GM20000 (cell line): Measurements from ENCODE around the gene TXNRD1.

Experiments used
- DNase-seq: peaks from one replicate; pipeline ENCODE4 v3.0.0; 2012; ENCODE audit warnings: low spot score
- CTCF ChIP-seq: IDR thresholded peaks from 2 replicates; pipeline ENCODE4 v1.5.1; 2012; ENCODE audit warnings: mild to moderate bottlenecking, control low read depth; ENCODE audit errors: extremely low read depth, missing control alignments

Gene TXNRD1

GRCh38 chr12:104334581-104334980 lies 119.0 kb downstream of the TXNRD1 start:
- no peak for DNase-seq

DNA sequence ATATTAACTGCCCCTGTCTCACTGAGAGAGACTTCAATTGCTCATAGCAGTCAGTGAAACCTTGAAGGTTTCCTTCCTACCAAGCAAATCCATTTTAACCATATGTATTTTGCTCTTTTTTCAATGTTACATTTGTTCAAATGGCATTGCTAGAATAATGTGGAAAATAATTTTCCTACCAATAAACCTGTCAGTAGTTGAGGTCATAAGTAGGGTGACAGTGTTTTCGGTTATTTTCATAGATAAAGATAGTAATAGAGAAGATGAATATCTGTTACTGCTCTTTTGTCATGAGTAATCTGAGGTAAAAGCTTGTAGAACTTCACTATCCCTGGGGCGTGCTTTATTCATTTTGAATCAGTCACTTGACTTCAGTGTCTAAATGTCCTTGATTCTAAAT lies 120.5 kb downstream of the TXNRD1 start:
- no peak for TF ChIP-seq CTCF
- no peak for DNase-seq

More at GRCh38 chr12:104334581-104334980, 119.0 kb downstream of the TXNRD1 start:
- no peak for TF ChIP-seq CTCF

GRCh38 chr12:104337030-104337558 lies 121.5 kb downstream of the TXNRD1 start:
- no peak for DNase-seq
- TF ChIP-seq CTCF, result no peak

- no peak for TF ChIP-seq CTCF
- no peak for DNase-seq
Measured at GRCh38 chr12:104339663-104340062, 124.1 kb downstream of the TXNRD1 start.

- TF ChIP-seq CTCF, result no peak
- DNase-seq, result no peak
Measured at GRCh38 chr12:104340177-104340576, 124.6 kb downstream of the TXNRD1 start.

DNA sequence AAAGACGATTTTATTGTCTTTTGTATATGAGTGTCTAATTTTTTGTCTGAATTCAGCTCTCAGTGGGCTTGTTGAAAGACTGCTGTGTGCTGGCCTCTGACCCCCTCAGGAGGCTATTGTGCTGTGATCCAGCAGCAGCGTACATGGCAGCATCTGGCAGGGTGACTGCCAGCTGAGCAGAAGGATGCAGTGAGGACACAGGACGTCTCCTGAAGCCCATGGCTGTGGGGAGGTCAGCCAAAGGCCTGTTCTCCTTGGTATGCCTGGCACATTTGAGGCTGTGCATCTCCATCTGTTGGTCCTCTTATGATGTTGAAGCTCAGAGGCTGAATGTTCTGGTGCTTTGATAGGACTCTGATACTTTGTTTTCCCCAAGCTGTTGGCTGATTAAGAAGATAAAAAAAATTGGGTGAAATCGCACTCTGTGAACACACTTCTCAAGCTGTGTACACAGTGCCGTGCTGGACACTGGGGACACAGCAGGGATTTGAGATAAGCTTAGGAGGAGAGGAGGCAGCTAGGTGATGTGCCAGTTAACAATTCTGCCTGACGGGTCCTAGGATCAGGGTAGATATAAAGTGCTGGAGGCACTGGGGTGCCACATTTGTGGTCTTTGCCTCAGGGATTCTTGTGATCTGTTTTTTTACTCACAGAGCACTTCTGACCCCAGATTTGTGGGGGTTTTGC lies 125.5 kb downstream of the TXNRD1 start:
- no peak for DNase-seq
- no peak for TF ChIP-seq CTCF

DNA sequence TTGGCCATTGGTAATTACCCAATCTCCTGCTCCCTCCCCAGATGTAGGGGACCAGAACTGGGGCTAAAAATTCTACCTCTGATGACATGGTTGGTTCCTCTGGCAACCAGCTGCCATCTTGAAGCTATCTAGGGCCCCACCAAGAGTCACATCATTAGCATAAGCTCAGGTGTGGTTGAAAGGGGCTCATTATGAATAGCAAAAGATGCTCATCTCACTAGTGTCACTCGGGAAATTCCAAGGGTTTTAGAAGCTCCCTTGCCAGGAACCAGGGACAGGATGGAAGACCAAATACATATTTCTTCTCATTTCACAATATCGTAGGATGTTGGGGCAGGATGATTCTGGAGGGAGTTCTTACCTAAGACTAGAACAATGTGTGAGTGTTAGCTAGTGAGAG lies 126.6 kb downstream of the TXNRD1 start:
- DNase-seq, result no peak
- no peak for TF ChIP-seq CTCF
